HL-60 (cell line): Measurements from ENCODE around the gene BCAR1.

Source experiments
- DNase-seq, 2 experiments: peaks; one replicate each; pipeline ENCODE4 v3.0.0-alpha.2; 2010 to 2020; ENCODE audit warnings: low read depth in 1 of 2, low spot score in 1 of 2
- H3K27ac ChIP-seq: fragments of 250-450 bp; sonication (Bioruptor Pico); replicated peaks from 2 replicates; pipeline ENCODE4 v1.5.1; 2020; ENCODE audit warnings: mild to moderate bottlenecking, moderate library complexity
- H3K27me3 ChIP-seq: fragments of 250-450 bp; sonication (Bioruptor Pico); 2 replicates; pipeline ENCODE4 v1.5.1; 2021; ENCODE audit warnings: mild to moderate bottlenecking, moderate library complexity; ENCODE audit not compliant: insufficient read depth, poor library complexity, severe bottlenecking
- H3K4me3 ChIP-seq: replicated peaks from 2 replicates; pipeline ENCODE4 v1.5.1; 2011; ENCODE audit warnings: mild to moderate bottlenecking, control low read depth, low read length; ENCODE audit not compliant: insufficient read depth
- CTCF ChIP-seq: IDR thresholded peaks from one replicate; pipeline ENCODE4 v1.5.1; 2011; ENCODE audit warnings: low read length, control low read depth, inconsistent platforms; ENCODE audit not compliant: insufficient read depth
- GABPA ChIP-seq: IDR thresholded peaks from 2 replicates; pipeline ENCODE4 v1.6.1; 2012; ENCODE audit warnings: low read depth
- POLR2AphosphoS5 ChIP-seq: IDR thresholded peaks from 2 replicates; pipeline ENCODE4 v1.6.1; 2012; ENCODE audit warnings: low read depth
- REST ChIP-seq: IDR thresholded peaks from 2 replicates; pipeline ENCODE4 v1.6.1; 2012; ENCODE audit warnings: low read depth; ENCODE audit not compliant: insufficient replicate concordance
- SPI1 ChIP-seq: IDR thresholded peaks from 2 replicates; pipeline ENCODE4 v1.6.1; 2012; ENCODE audit warnings: low read depth, mild to moderate bottlenecking, borderline replicate concordance

Gene BCAR1

GRCh38 chr16:75262104-75262799 lies 10.8 kb upstream of the BCAR1 start:
- DNase-seq: no peak
- H3K27ac ChIP-seq: no peak overlapping the region

GRCh38 chr16:75261590-75262078 lies 10.2 kb upstream of the BCAR1 start:
- TF ChIP-seq POLR2AphosphoS5 (no peak), GABPA (no peak), SPI1 (no peak), CTCF (no peak), REST (no peak)
- H3K27me3 ChIP-seq: peaks cover 62% of the 10 kb centered on the region
- H3K27ac ChIP-seq: no peak overlapping the region
- no peak for DNase-seq
- no peak overlapping the region for H3K4me3 ChIP-seq

More at GRCh38 chr16:75262104-75262799, 10.8 kb upstream of the BCAR1 start:
- TF ChIP-seq CTCF (no peak), POLR2AphosphoS5 (no peak), GABPA (no peak), REST (no peak), SPI1 (no peak)
- no peak overlapping the region for H3K4me3 ChIP-seq
- peaks cover 60% of the 10 kb centered on the region for H3K27me3 ChIP-seq

- peaks cover 59% of the 10 kb centered on the region for H3K27me3 ChIP-seq
- no peak for DNase-seq
- no peak overlapping the region for H3K4me3 ChIP-seq
- no peak for TF ChIP-seq GABPA
- TF ChIP-seq POLR2AphosphoS5: no peak
- TF ChIP-seq REST: no peak
- TF ChIP-seq SPI1: no peak
- no peak for TF ChIP-seq CTCF
- no peak overlapping the region for H3K27ac ChIP-seq
Measured at GRCh38 chr16:75260851-75261589, 9.6 kb upstream of the BCAR1 start.
